ENCODE data around the gene TTC31.

Gene TTC31

GRCh38 chr2:74536166-74536950, 53.5 kb downstream of the TTC31 start:
- H3K9ac ChIP-seq (ENCODE audit: low read length): no peak overlapping the region
- no peak for TF ChIP-seq EZH2phosphoT487 (conservative IDR thresholded peaks at IDR 0.05; ENCODE audit: low read length)
- no peak for TF ChIP-seq CTCF (IDR thresholded peaks at IDR 0.05; ENCODE audit: insufficient read depth, low read length, poor library complexity, severe bottlenecking)

DNA sequence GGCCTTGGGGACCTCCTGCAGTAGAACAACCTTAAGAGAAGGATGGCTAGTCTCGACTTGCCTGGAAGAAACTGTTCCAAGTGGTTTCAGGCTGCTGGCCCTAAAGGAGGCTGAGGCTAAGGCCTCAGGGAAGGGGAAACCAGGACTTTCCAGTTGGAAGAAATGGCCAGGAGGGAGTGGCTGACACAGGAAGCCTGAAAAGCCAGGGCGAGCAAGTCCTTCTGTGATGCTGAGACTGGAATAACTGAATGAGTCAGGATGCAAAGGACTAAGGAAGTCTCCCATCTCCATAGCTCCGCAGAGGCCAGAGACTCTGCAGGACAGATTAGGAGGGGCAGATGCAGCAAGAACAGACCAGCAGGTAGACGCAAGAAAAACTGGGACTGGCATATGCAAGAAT, 54.3 kb downstream of the TTC31 start:
- H3K9ac ChIP-seq (ENCODE audit: low read length): no peak overlapping the region
- peaks cover 1% of the 10 kb centered on the region; the same call in 1 of the 2 replicates for H3F3A ChIP-seq (ENCODE audit: insufficient read depth)
- H3K79me2 ChIP-seq (ENCODE audit: insufficient read depth, low read length): no peaks in the 10 kb centered on the region
- no peak overlapping the region for H2AFZ ChIP-seq (ENCODE audit: low read depth, low read length, severe bottlenecking)
- H3K9me2 ChIP-seq (replicated peaks; ENCODE audit: insufficient read depth, low read length): no peaks in the 10 kb centered on the region
- no peaks in the 10 kb centered on the region for H3K36me3 ChIP-seq (ENCODE audit: low read length)
- H3K27me3 ChIP-seq (ENCODE audit: low read length): no peaks in the 10 kb centered on the region
- TF ChIP-seq CTCF (IDR thresholded peaks at IDR 0.05; ENCODE audit: insufficient read depth, low read length, poor library complexity, severe bottlenecking) (no peak), EZH2phosphoT487 (conservative IDR thresholded peaks at IDR 0.05; ENCODE audit: low read length) (no peak)
- no peaks in the 10 kb centered on the region for H4K20me1 ChIP-seq (ENCODE audit: low read depth, low read length)
- H3K9me3 ChIP-seq (ENCODE audit: insufficient read depth, low read length): no peaks in the 10 kb centered on the region
- H3K27ac ChIP-seq (ENCODE audit: low read depth, low read length): no peak overlapping the region
- no peak overlapping the region for H3K4me3 ChIP-seq (ENCODE audit: insufficient read depth, low read length, poor library complexity, severe bottlenecking)
- H3K4me2 ChIP-seq (ENCODE audit: low read depth, low read length, poor library complexity, severe bottlenecking): no peak overlapping the region

More at GRCh38 chr2:74536166-74536950, 53.5 kb downstream of the TTC31 start:
- H3K4me3 ChIP-seq (ENCODE audit: insufficient read depth, low read length, poor library complexity, severe bottlenecking): no peak overlapping the region
- no peak overlapping the region for H3K27ac ChIP-seq (ENCODE audit: low read depth, low read length)
- H2AFZ ChIP-seq (ENCODE audit: low read depth, low read length, severe bottlenecking): no peak overlapping the region
- no peaks in the 10 kb centered on the region for H3K27me3 ChIP-seq (ENCODE audit: low read length)
- H3K79me2 ChIP-seq (ENCODE audit: insufficient read depth, low read length): no peaks in the 10 kb centered on the region
- no peaks in the 10 kb centered on the region for H3K36me3 ChIP-seq (ENCODE audit: low read length)
- H3F3A ChIP-seq (ENCODE audit: insufficient read depth): peaks cover 5% of the 10 kb centered on the region; the same call in 1 of the 2 replicates
- no peak overlapping the region for H3K4me2 ChIP-seq (ENCODE audit: low read depth, low read length, poor library complexity, severe bottlenecking)
- H3K9me3 ChIP-seq (ENCODE audit: insufficient read depth, low read length): no peaks in the 10 kb centered on the region
- no peaks in the 10 kb centered on the region for H3K9me2 ChIP-seq (replicated peaks; ENCODE audit: insufficient read depth, low read length)
- H4K20me1 ChIP-seq (ENCODE audit: low read depth, low read length): no peaks in the 10 kb centered on the region

GRCh38 chr2:74538881-74539339, 56.0 kb downstream of the TTC31 start:
- Histone ChIP-seq H3K9me2 (replicated peaks; ENCODE audit: insufficient read depth, low read length) (no peaks in the 10 kb centered on the region), H3F3A (ENCODE audit: insufficient read depth) (no peaks in the 10 kb centered on the region), H3K9ac (ENCODE audit: low read length) (no peak overlapping the region), H3K9me3 (ENCODE audit: insufficient read depth, low read length) (no peaks in the 10 kb centered on the region), H4K20me1 (ENCODE audit: low read depth, low read length) (no peaks in the 10 kb centered on the region), H3K4me2 (ENCODE audit: low read depth, low read length, poor library complexity, severe bottlenecking) (no peak overlapping the region), H2AFZ (ENCODE audit: low read depth, low read length, severe bottlenecking) (no peak overlapping the region), H3K79me2 (ENCODE audit: insufficient read depth, low read length) (no peaks in the 10 kb centered on the region), H3K36me3 (ENCODE audit: low read length) (no peaks in the 10 kb centered on the region), H3K27ac (ENCODE audit: low read depth, low read length) (no peak overlapping the region), H3K27me3 (ENCODE audit: low read length) (no peaks in the 10 kb centered on the region), H3K4me3 (ENCODE audit: insufficient read depth, low read length, poor library complexity, severe bottlenecking) (no peak overlapping the region)
- TF ChIP-seq EZH2phosphoT487 (conservative IDR thresholded peaks at IDR 0.05; ENCODE audit: low read length) (no peak), CTCF (IDR thresholded peaks at IDR 0.05; ENCODE audit: insufficient read depth, low read length, poor library complexity, severe bottlenecking) (no peak)

All from SU-DHL-6 (cell line).